Stimulated activated naive B cell treated with anti-CD40 and anti-IgM and Interleukin-4, amounts not matched to agents 10 μg/mL and 1 μg/mL and 100 μg/mL, for 72 hours (primary cell): ENCODE data around the gene HES5.

Experiments used
- ATAC-seq, 2 donors: fragments of 150-1000 bp; cut with Tn5 transposase; replicated peaks; 2 replicates each; pipeline ENCODE4 v1.10.0; 2021; ENCODE audit warnings: moderate library complexity in 1 of 2
- DNase-seq: peaks from one replicate; pipeline ENCODE4 v3.0.0; 2021
- H3K27ac Mint-ChIP-seq: one replicate; pipeline ENCODE4 v1.8.0; 2022; ENCODE audit warnings: mild to moderate bottlenecking, mixed read lengths
- H3K27me3 Mint-ChIP-seq, 2 donors: one replicate each; pipeline ENCODE4 v1.8.0; 2022; ENCODE audit warnings: mixed read lengths in 2 of 2
- H3K36me3 Mint-ChIP-seq, 2 donors: one replicate each; pipeline ENCODE4 v1.8.0; 2022; ENCODE audit warnings: mixed read lengths in 2 of 2, mild to moderate bottlenecking in 1 of 2
- H3K4me1 Mint-ChIP-seq, 2 donors: one replicate each; pipeline ENCODE4 v1.8.0; 2022; ENCODE audit warnings: mixed read lengths in 2 of 2, mild to moderate bottlenecking in 1 of 2
- H3K4me3 Mint-ChIP-seq, 2 donors: one replicate each; pipeline ENCODE4 v1.8.0; 2022; ENCODE audit warnings: mild to moderate bottlenecking in 2 of 2, mixed read lengths in 2 of 2, moderate library complexity in 1 of 2
- H3K9me3 Mint-ChIP-seq, 2 donors: one replicate each; pipeline ENCODE4 v1.8.0; 2022; ENCODE audit warnings: mixed read lengths in 2 of 2, mild to moderate bottlenecking in 1 of 2

Gene HES5

DNA sequence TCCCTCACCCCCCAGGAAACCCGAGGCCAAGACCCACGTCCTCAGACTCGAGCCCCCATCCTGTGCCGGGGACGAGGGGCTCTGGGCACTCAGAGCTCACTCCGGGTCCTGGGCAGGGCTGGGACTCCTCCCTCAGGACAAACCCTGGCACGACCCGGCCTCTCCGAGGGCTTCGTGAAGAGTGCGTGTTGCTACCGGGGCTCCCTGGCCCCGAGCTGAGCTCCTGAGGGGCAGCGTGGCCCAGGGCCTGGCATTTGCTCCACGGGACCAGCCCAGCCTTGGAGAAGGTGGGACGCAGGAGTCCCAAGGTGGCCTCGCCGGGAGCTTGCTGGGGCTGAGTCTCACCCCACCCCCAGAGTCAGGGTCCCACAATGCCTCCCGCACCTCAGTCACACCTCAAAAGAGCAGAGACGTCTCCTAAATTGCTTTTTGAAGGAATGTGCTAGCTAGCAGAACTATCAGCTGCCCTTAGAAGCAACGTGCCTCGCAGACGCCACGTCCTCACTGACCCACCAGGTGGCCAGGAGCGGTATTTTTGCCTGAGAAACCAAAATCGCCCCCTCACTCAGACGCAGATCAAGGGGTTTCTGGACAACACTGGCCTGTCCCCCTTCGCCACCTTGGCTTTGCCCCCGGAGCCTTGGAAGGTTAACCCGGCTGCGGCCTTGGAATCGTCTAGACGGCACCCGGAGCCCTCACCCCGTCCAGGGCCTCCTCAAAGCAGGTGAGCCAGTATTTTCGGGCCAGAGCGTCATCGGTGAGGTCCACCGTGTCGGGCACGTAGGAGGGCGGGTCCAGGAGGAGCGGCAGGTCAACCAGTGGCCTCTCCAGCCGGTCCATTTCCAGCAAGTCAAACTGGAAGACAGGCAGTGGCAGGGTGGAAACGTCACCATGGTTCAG lies 14.9 kb downstream of the HES5 start:
- H3K4me3 Mint-ChIP-seq = no peak overlapping the region
- no peaks in the 10 kb centered on the region for H3K9me3 Mint-ChIP-seq
- peaks cover 46 to 53% of the 10 kb centered on the region in 2 donors for H3K36me3 Mint-ChIP-seq
- H3K27me3 Mint-ChIP-seq = no peaks in the 10 kb centered on the region
- DNase-seq (no peak), ATAC-seq (no peak)
- no peak overlapping the region for H3K27ac Mint-ChIP-seq
- H3K4me1 Mint-ChIP-seq = no peaks in the 10 kb centered on the region

DNA sequence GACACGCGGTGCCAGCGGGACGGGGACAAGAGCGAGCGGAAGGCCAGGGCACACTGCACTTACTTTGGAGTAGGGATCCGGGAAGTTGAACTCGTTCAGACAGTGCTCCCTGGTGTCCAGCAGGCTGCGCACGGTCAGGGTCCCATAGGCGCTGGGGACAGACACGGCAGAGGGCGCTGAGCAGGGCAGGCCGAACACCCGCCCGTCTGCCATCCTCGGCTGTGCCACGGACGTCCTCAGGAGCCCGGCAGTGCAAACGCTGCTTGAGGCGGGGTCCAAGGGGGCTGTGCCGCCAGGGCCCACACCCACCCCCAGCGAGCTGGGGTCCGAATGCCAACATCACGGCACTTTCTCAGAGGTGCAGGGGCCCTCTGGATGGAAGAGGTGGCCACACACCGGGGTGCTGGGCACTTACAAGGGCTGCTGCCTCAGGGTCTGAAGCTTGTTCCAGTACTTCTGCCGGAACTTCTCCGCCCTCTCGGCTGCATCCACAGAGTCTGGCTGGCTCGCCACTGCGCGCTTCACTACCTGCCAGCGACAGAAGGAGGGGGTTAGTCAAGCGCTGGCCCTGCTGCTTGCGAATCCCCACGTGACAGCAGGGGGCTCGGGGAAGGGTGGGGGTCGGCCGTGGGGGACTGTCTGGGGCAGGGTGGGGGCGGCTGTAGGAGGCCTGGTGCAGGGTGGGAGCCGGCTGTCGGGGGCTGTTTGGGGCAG lies 16.0 kb downstream of the HES5 start:
- Mint-ChIP-seq H3K9me3 (no peaks in the 10 kb centered on the region), H3K36me3 (peaks cover 55 to 56% of the 10 kb centered on the region in 2 donors), H3K27ac (no peak overlapping the region), H3K4me1 (no peaks in the 10 kb centered on the region), H3K27me3 (no peaks in the 10 kb centered on the region), H3K4me3 (peak overlapping the region in 1 of 2 donors; percentile 41)
- DNase-seq (no peak), ATAC-seq (no peak)

DNA sequence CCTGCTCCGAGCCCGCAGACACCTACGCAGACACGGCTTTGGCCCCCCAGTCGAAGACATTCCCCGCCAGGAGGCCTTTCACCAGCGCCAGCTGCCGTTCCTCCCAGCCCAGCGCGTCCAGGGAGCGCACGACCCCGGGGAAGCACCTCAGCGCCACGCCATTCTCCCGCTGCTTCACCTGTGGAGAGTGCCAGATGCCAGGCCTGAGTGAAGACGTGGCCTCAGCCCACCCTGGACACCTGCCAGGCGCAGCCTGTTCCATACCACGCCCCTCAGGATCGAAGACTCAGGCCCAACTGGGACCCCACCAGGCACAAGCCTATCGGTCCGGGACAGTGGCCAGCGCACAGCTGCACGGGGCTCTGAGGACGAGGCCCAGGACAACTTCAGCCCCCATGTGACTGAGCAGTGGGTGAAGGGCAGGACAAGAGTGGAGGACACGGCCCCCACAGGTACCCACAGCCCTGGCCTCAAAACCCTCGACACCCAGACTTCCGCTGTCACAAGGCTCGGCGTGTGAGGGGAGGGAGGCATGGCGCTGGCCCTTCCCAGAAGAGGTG lies 17.1 kb downstream of the HES5 start:
- no peaks in the 10 kb centered on the region for H3K4me1 Mint-ChIP-seq
- no peak overlapping the region for H3K27ac Mint-ChIP-seq
- H3K4me3 Mint-ChIP-seq = no peak overlapping the region
- H3K9me3 Mint-ChIP-seq = no peaks in the 10 kb centered on the region
- peaks cover 49 to 50% of the 10 kb centered on the region in 2 donors for H3K36me3 Mint-ChIP-seq
- DNase-seq (no peak), ATAC-seq (no peak)
- no peaks in the 10 kb centered on the region for H3K27me3 Mint-ChIP-seq

DNA sequence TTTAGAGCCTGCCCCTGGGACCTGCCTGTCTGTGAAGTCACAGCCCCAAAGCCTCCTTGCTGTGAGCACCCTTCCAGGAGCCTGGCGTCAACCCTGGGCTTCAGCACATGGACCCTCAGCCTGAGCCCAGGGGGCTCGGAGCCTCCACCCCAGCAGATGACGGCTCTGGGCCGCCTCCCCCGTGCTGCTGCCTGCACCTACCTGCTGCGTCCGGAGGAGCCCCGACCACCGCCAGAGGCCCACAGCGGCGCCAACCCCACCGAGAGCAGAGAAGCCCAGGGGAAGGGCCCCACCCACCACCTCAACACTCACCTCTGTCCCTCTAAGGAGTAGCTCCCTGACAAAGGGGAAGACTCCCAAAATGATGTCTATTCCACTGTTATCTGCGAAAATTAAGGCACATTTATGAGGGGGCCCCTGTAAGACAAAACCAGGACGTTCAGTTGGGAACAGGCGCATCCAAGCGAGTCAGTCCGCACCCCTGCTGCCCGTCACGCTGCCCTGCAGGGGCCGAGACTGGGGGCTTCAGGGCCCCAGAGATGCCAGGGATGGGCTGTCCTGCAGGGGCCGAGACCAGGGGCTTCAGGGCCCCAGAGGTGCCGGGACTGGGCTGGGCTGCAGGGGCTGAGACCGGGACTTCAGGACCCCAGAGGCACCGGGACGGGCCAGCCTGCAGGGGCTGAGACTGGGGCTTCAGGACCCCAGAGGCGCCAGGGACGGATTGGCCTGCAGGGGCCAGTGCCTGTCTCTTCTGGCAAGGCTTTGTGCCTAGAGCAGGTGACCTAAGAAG lies 19.5 kb downstream of the HES5 start:
- no peaks in the 10 kb centered on the region for H3K9me3 Mint-ChIP-seq
- H3K4me1 Mint-ChIP-seq = no peaks in the 10 kb centered on the region
- H3K27ac Mint-ChIP-seq = no peak overlapping the region
- peaks cover 35 to 37% of the 10 kb centered on the region in 2 donors for H3K36me3 Mint-ChIP-seq
- DNase-seq = no peak
- ATAC-seq = no peak
- H3K27me3 Mint-ChIP-seq = no peaks in the 10 kb centered on the region
- no peak overlapping the region for H3K4me3 Mint-ChIP-seq

DNA sequence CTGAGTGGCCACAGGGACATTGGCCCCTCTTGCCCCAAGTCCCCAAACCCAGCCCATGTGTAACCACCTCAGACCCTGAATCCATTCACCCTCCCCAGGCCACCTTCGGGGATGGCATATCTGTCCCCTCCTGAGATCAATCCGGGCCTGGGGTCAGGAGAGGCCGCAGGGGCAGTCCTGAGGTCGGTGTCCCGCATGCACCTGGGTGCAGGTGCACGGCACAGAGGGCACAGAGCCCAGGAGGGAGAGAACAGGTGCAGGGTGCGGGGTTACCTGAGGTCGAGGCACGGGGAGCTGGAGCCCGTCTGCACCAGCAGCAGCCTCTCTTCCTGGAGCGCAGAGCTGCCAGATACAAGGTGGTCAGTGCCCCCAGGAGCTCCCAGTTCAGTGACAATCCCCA lies 20.5 kb downstream of the HES5 start:
- H3K27ac Mint-ChIP-seq = no peak overlapping the region
- H3K36me3 Mint-ChIP-seq = peaks cover 32 to 34% of the 10 kb centered on the region in 2 donors
- no peaks in the 10 kb centered on the region for H3K9me3 Mint-ChIP-seq
- no peak overlapping the region for H3K4me3 Mint-ChIP-seq
- no peaks in the 10 kb centered on the region for H3K27me3 Mint-ChIP-seq
- DNase-seq (no peak), ATAC-seq (no peak)
- no peaks in the 10 kb centered on the region for H3K4me1 Mint-ChIP-seq

DNA sequence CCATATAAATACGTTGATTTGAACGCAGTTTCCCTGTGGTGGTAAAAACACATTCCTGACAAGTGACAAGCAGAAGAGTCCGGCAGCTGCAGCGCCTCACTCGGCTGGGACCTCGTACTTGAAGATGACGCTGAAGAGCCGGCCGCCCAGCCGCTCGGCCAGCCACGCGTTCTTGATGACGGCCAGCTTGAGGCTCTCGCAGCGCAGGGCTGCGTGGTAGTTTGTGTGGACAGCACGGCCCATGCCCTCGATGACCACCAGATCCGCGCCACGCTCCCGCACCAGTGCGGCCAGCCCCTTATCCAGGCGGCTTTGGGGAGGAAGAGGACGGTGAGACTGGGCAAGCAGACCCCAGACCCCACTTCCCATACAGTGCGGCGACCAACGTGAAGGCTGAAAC lies 21.3 kb downstream of the HES5 start:
- Mint-ChIP-seq H3K27me3 (no peaks in the 10 kb centered on the region), H3K9me3 (no peaks in the 10 kb centered on the region), H3K27ac (no peak overlapping the region), H3K4me1 (no peaks in the 10 kb centered on the region), H3K36me3 (peaks cover 30 to 33% of the 10 kb centered on the region in 2 donors), H3K4me3 (no peak overlapping the region)
- DNase-seq (no peak), ATAC-seq (no peak)

DNA sequence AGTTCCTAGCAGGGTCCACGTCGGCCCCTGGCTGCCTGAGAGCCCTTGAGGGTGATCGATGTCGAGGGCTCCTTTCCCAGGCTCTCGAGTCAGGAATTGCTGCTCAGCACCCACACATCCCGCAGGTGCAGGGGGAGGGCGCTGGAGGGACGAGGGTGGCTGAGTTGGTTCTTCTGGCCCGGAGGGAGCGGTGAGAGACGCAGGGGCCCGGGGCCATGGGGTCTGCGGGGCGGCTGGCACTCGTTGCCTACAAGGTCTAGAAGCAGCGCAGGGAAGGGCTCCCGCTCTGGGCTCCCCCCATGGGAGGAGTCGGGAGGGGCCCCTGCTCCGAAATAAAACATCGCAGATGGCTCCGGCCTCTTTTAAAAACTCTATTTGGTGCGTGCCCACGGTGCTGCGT lies 21.9 kb downstream of the HES5 start:
- Mint-ChIP-seq H3K4me3 (no peak overlapping the region), H3K27ac (no peak overlapping the region), H3K36me3 (peaks cover 26 to 30% of the 10 kb centered on the region in 2 donors), H3K4me1 (no peaks in the 10 kb centered on the region), H3K27me3 (no peaks in the 10 kb centered on the region), H3K9me3 (no peaks in the 10 kb centered on the region)
- ATAC-seq (no peak), DNase-seq (no peak)

DNA sequence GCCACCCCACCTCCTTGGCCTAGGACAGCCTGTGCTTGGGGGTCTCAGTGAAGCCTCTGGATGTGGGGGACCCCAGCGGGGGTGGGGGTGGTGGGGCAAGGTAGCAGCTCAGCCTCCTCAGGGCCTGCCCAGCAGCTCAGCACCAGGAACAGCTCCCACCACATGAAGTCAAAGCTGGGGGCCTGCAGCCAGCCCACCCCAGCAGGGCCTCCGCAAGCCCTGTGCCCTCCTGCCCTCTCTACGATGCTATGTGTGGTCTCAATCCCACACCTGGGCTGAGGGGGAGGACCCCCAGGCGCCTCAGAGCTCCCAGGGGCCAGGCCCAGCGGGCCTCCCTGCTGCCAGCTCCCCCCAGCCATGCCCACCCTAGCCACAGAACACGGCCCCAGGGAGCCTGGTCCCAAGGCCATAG lies 22.3 kb downstream of the HES5 start:
- DNase-seq = no peak
- Mint-ChIP-seq H3K4me1 (no peaks in the 10 kb centered on the region), H3K27me3 (no peaks in the 10 kb centered on the region), H3K27ac (no peak overlapping the region), H3K36me3 (peaks cover 22 to 27% of the 10 kb centered on the region in 2 donors), H3K4me3 (no peak overlapping the region), H3K9me3 (no peaks in the 10 kb centered on the region)
- no peak for ATAC-seq

DNA sequence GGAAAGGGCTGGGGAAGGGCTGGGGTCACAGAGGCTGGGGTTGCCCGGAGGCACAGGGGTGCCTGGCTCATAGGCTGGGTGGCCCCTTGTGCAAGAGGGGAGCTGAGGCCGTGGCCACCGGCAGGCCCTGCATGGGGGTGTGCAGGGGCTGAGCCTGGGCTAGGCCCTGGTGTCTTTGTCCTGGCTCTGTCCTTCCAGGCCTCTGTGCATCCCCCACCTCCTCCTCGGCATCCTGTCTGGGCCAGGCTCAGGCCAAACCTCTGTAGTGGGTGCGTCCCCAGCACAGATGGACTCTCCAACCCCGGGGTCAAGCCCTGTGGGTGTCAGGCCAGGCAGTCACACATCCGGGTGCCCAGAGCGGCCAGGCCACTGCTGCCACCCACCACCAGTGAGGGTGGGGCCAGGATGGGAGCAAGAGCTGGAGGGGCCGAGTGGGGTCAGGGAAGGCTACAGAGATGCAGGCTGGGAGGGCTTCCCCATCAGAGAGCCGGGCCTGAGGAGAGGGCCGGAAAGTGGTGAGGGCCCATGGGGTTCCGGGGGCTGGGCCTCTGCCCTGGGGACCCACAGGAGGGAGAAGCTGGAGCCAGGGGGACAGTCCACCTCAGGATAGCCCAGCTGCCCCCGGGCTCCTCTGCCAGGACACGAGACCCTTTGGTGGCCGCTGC lies 23.0 kb downstream of the HES5 start:
- H3K27me3 Mint-ChIP-seq = no peaks in the 10 kb centered on the region
- no peak for DNase-seq
- no peaks in the 10 kb centered on the region for H3K4me1 Mint-ChIP-seq
- H3K27ac Mint-ChIP-seq = no peak overlapping the region
- peaks cover 21 to 23% of the 10 kb centered on the region in 2 donors for H3K36me3 Mint-ChIP-seq
- H3K4me3 Mint-ChIP-seq = no peak overlapping the region
- ATAC-seq = no peak
- no peaks in the 10 kb centered on the region for H3K9me3 Mint-ChIP-seq

DNA sequence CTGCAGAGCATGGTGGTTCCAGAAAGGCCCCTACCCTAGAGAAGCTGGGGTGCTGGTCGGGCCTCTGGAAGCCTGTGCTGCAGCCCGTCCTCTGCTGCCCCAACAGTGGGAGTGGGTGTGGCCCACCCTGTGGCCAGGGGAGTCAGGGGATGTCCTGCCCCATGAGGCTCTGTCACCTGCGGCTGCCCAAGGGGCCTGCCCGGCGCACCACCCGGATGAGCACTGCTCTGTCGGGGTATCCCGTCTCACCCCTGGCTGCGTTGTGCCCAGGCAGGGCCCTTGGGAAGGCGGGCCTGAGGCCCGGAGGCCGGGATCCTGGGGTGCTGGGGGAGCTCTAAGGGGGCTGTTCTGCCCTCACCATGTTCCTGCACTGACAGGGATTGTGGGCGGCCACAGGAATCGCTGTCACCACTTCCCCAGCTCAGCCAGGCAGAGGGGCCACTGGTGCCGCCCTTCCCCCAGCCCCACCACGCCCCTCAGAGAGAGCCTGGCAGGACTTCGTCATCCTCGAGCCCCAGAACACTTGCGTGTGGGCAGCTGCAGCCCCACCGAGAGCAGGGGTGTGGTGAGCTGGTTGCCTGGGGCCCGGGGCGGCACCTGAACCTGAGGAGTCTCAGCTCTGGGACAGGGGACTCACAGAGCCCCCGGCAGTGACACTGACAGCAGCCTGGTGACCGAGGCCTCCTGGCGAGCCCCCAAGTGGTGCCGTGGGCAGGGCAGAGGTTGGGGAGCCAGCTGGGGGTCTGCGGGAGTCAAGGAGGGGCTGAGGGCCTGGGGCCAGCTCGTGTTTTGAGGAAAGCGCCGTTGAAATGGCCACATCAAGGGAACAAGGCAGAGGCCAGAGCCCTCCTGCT lies 23.8 kb downstream of the HES5 start:
- Mint-ChIP-seq H3K9me3 (no peaks in the 10 kb centered on the region), H3K36me3 (peaks cover 16 to 19% of the 10 kb centered on the region in 2 donors), H3K4me3 (no peak overlapping the region), H3K27ac (no peak overlapping the region), H3K4me1 (peaks cover 0 to 2% of the 10 kb centered on the region in 2 donors), H3K27me3 (no peaks in the 10 kb centered on the region)
- DNase-seq (no peak), ATAC-seq (peak; percentile 8 to 25)

DNA sequence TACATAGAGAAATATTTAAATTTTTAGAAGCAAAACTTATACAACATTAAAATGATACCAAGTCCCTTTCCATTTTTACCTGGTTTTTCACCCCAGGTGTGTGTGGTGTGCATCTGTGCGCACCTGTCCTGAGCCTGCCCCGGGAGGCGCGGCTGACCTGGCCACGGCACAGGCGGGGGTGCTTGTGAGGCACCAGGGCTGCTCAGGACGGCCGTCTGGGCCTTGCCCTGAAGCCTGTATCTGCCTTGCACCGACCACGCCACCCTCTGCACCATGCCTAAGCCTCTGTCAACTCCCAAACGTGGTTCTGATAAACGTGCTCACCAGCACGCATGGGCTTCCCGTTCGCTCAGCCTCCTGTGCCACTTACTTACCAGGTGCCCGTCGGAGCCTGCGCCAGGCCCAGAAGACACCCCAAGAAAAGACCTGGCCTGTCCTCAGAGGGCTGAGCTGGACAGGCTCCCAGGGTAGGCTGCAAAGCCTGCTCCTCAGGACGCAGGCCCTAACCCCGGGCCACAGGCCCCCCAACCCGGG lies 24.5 kb downstream of the HES5 start:
- no peak overlapping the region for H3K27ac Mint-ChIP-seq
- no peaks in the 10 kb centered on the region for H3K9me3 Mint-ChIP-seq
- H3K4me1 Mint-ChIP-seq = peaks cover 0 to 9% of the 10 kb centered on the region in 2 donors
- ATAC-seq = no peak
- H3K36me3 Mint-ChIP-seq = peaks cover 12 to 18% of the 10 kb centered on the region in 2 donors
- no peak for DNase-seq
- H3K4me3 Mint-ChIP-seq = no peak overlapping the region
- no peaks in the 10 kb centered on the region for H3K27me3 Mint-ChIP-seq

DNA sequence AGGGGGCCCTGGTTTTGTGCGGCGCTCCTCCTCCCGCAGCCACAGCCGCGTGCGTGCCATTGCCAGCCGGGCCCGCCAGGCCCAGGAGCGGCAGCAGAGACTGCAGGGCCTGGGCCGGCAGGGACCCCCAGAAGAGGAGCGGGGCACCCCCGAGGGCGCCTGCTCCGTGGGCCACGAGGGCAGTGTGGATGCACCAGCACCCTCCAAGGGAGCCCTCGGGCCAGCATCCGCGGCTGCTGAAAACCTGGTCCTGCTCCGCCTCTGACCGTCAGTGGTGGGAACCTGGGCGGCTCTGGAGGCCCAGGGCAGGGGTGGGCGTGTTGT lies 25.2 kb downstream of the HES5 start:
- Mint-ChIP-seq H3K9me3 (no peaks in the 10 kb centered on the region), H3K27ac (no peak overlapping the region), H3K27me3 (no peaks in the 10 kb centered on the region), H3K4me3 (no peak overlapping the region), H3K36me3 (peaks cover 10 to 13% of the 10 kb centered on the region in 2 donors), H3K4me1 (peaks cover 6 to 15% of the 10 kb centered on the region in 2 donors)
- ATAC-seq = no peak
- DNase-seq = no peak
